Smooth muscle cell (in vitro differentiated cells): ENCODE data around the gene NTM. TPM values are rescaled to one million over a fixed set of nuclear protein-coding genes. Genes with fewer than 3 reads are reported as not detected.

Experiments
- DNase-seq: peaks from one replicate; lab custom pipeline; 2025; ENCODE audit not compliant: unreplicated experiment; lab: John Stamatoyannopoulos, UW
- H2AFZ ChIP-seq: fragments of 200-600 bp; sonication (generic); 2 replicates; pipeline ENCODE4 v1.6.0; 2016; ENCODE audit warnings: antibody characterized with exemption, low read depth, mild to moderate bottlenecking
- H3F3A ChIP-seq: fragments of 200-600 bp; sonication (generic); 2 replicates; pipeline ENCODE4 v1.6.0; 2017; ENCODE audit warnings: antibody characterized with exemption, low read depth
- H3K27ac ChIP-seq: fragments of 200-600 bp; sonication (generic); 2 replicates; pipeline ENCODE4 v1.5.1; 2016; ENCODE audit warnings: low read depth, mild to moderate bottlenecking
- H3K27me3 ChIP-seq: fragments of 200-600 bp; sonication (generic); 2 replicates; pipeline ENCODE4 v1.6.1; 2016; ENCODE audit warnings: low read depth, mild to moderate bottlenecking
- H3K36me3 ChIP-seq: fragments of 200-600 bp; sonication (generic); 2 replicates; pipeline ENCODE4 v1.5.1; 2016; ENCODE audit warnings: low read depth
- H3K4me1 ChIP-seq: fragments of 200-600 bp; sonication (generic); 2 replicates; pipeline ENCODE4 v1.5.1; 2016; ENCODE audit warnings: low read depth
- H3K4me2 ChIP-seq: fragments of 200-600 bp; sonication (generic); 2 replicates; pipeline ENCODE4 v1.6.0; 2016; ENCODE audit warnings: mild to moderate bottlenecking
- H3K4me3 ChIP-seq: fragments of 200-600 bp; sonication (generic); 2 replicates; pipeline ENCODE4 v1.5.1; 2016; ENCODE audit warnings: mild to moderate bottlenecking
- H3K79me2 ChIP-seq: fragments of 200-600 bp; sonication (generic); 2 replicates; pipeline ENCODE4 v1.6.0; 2016; ENCODE audit warnings: low read depth, mild to moderate bottlenecking
- H3K9ac ChIP-seq: fragments of 200-600 bp; sonication (generic); 2 replicates; pipeline ENCODE4 v1.6.0; 2016; ENCODE audit warnings: low read depth
- H3K9me3 ChIP-seq: fragments of 200-600 bp; sonication (generic); replicated peaks from 2 replicates; pipeline ENCODE4 v1.5.1; 2016; ENCODE audit warnings: low read depth
- H4K20me1 ChIP-seq: fragments of 200-600 bp; sonication (generic); 2 replicates; pipeline ENCODE4 v1.6.0; 2016; ENCODE audit warnings: low read depth
- CTCF ChIP-seq: fragments of 200-600 bp; sonication (generic); IDR thresholded peaks from 2 replicates; pipeline ENCODE4 v1.5.1; 2017; ENCODE audit warnings: borderline replicate concordance, mild to moderate bottlenecking, antibody characterized with exemption; ENCODE audit not compliant: insufficient read depth, poor library complexity, severe bottlenecking
- WGBS: methylation state at CpG from one replicate; pipeline ENCODE4 v1.1.7; 2016; ENCODE audit warnings: low lambda C conversion rate; 5-methylcytosine and 5-hydroxymethylcytosine counted together
- polyA plus RNA-seq: library from polyadenylated mRNA; unstranded; fragments of >200 nt; fragmentation: Nextera tagmentation; extraction: Ambion mirVana; gene quantifications from 2 replicates; pipeline ENCODE4 v1.2.1, GENCODE V29; 2016
- total RNA-seq: library from RNA; depleted of rRNA; stranded (reverse); fragments of >200 nt; gene quantifications from 2 replicates; pipeline ENCODE4 v1.2.3, GENCODE V29; 2014

Gene NTM
- total and polyA plus RNA-seq, 2 experiments from 2014 or later = 68.9 to 123 TPM

- peak overlapping the region; percentile 69 for H3K4me2 ChIP-seq
These were observed 529.6 kb downstream of the NTM start for GRCh38 chr11:131899950-131900580.

DNA sequence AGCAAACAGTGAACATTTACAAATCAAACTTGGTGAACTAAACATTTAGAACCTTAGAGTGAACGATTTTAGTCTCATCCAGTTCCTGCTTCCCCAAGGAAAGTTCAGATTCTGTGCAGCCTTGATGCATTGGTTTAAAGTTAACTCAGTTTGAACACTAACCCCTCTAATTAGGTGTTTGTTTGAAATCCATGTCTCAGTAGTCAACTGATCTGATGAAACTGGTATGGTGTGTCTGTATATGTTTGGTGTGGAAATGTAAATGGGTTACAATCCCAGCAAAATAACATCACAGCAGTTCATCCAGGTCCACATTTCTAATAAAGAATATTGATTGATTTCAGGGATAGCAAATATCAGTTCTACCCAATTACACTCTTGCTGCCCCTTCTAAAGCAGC is 532.0 kb downstream of the NTM start:
- DNase-seq = no peak
- H3K9ac ChIP-seq = no peak overlapping the region
- peaks cover 15% of the 10 kb centered on the region for H3K4me1 ChIP-seq
- peaks cover 10% of the 10 kb centered on the region for H3K27me3 ChIP-seq
- no peaks in the 10 kb centered on the region for H4K20me1 ChIP-seq
- no peaks in the 10 kb centered on the region for H3K36me3 ChIP-seq
- H3K4me3 ChIP-seq = no peak overlapping the region
- H2AFZ ChIP-seq = no peak overlapping the region
- no peak overlapping the region for H3K4me2 ChIP-seq
- WGBS = 69% methylated on average over 1 of the region's 1 CpG
- H3K27ac ChIP-seq = no peak overlapping the region
- H3K9me3 ChIP-seq = no peaks in the 10 kb centered on the region
- peaks cover 5% of the 10 kb centered on the region for H3F3A ChIP-seq
- TF ChIP-seq CTCF = no peak
- H3K79me2 ChIP-seq = no peaks in the 10 kb centered on the region

More at GRCh38 chr11:131899950-131900580, 529.6 kb downstream of the NTM start:
- 47% methylated on average over 6 of the region's 6 CpGs for WGBS
- DNase-seq = no peak
- no peak for TF ChIP-seq CTCF
- no peaks in the 10 kb centered on the region for H3K36me3 ChIP-seq
- H3K27ac ChIP-seq = peak overlapping the region; percentile 86
- no peaks in the 10 kb centered on the region for H3K79me2 ChIP-seq
- H3K4me1 ChIP-seq = peaks cover 17% of the 10 kb centered on the region
- no peaks in the 10 kb centered on the region for H3K9me3 ChIP-seq
- no peaks in the 10 kb centered on the region for H4K20me1 ChIP-seq
- no peak overlapping the region for H2AFZ ChIP-seq
- H3K4me3 ChIP-seq = no peak overlapping the region
- no peak overlapping the region for H3K9ac ChIP-seq
- peaks cover 11% of the 10 kb centered on the region for H3F3A ChIP-seq
- H3K27me3 ChIP-seq = no peaks in the 10 kb centered on the region

DNA sequence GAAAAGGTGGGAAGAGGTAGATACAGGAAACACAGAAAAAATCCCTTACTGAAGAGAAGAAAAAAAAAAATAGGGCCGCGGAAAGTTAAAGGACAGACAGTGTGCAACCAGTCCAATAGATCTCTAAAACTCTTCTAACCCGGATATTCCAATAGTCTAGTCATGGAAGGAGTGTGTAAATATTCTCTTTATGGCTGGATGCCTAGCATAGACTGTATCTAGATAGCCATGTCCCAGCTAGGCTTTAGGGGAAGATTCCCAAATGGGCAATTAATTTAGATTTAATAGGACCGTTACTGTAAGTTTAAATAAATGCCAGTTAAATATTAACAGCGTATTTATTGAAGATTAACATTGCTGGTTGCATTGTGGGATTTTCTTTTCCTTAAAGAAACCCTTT is 532.7 kb downstream of the NTM start:
- no peak overlapping the region for H3K4me2 ChIP-seq
- no peak for DNase-seq

More for the DNA sequence above, 532.7 kb downstream of the NTM start:
- Histone ChIP-seq H3F3A (peaks cover 4% of the 10 kb centered on the region), H3K79me2 (no peaks in the 10 kb centered on the region), H3K9me3 (no peaks in the 10 kb centered on the region), H3K27ac (no peak overlapping the region), H2AFZ (no peak overlapping the region), H3K4me1 (peaks cover 11% of the 10 kb centered on the region), H3K36me3 (no peaks in the 10 kb centered on the region), H3K4me3 (no peak overlapping the region), H3K27me3 (peaks cover 16% of the 10 kb centered on the region), H3K9ac (no peak overlapping the region), H4K20me1 (no peaks in the 10 kb centered on the region)
- 93% methylated on average over 5 of the region's 5 CpGs for WGBS
- no peak for TF ChIP-seq CTCF
